Upper lobe of left lung (tissue), 6 donors: ENCODE data around the gene CRYBG1. TPM values are rescaled to one million over a fixed set of nuclear protein-coding genes. Genes with fewer than 3 reads are reported as not detected.
A peak's percentile ranks its signal among the peaks of the same experiment; 100 is the strongest.

Source experiments
- ATAC-seq, 2 donors: fragments of 200-7000 bp; cut with Tn5 transposase; one replicate each; pipeline ENCODE4 v1.9.1; 2022; ENCODE audit warnings: mild to moderate bottlenecking in 2 of 2, moderate library complexity in 2 of 2; ENCODE audit not compliant: low FRiP score in 2 of 2
- DNase-seq, 2 donors: peaks; one replicate each; pipeline ENCODE4 v3.0.0-alpha.2; 2019 to 2020
- H3K27ac ChIP-seq, 4 donors: fragments of 200-600 bp; sonication (generic); one replicate each; pipeline ENCODE4 v1.5.1; 2016 to 2019
- H3K27me3 ChIP-seq, 4 donors: fragments of 200-600 bp; sonication (generic); one replicate each; pipeline ENCODE4 v1.5.1; 2017 to 2019
- H3K36me3 ChIP-seq, 4 donors: fragments of 200-600 bp; sonication (generic); one replicate each; pipeline ENCODE4 v1.5.1; 2016 to 2019
- H3K4me1 ChIP-seq, 4 donors: fragments of 200-600 bp; sonication (generic); one replicate each; pipeline ENCODE4 v1.5.1; 2018 to 2019
- H3K4me3 ChIP-seq, 4 donors: fragments of 200-600 bp; sonication (generic); one replicate each; pipeline ENCODE4 v1.5.1; 2017 to 2019; ENCODE audit warnings: mild to moderate bottlenecking in 2 of 4, moderate library complexity in 1 of 4
- H3K9me3 ChIP-seq, 4 donors: fragments of 200-600 bp; sonication (generic); one replicate each; pipeline ENCODE4 v1.5.1; 2018 to 2019
- EP300 ChIP-seq, 4 donors: sonication (generic); formaldehyde crosslinking; IDR thresholded peaks; one replicate each; pipeline ENCODE4 v1.5.1; 2017; ENCODE audit warnings: antibody characterized with exemption in 4 of 4, control low read depth in 2 of 4
- POLR2A ChIP-seq, 4 donors: fragments of 450-650 bp; IDR thresholded peaks; one replicate each; pipeline ENCODE4 v1.5.1; 2016 to 2017; ENCODE audit warnings: antibody characterized with exemption in 4 of 4, mild to moderate bottlenecking in 2 of 4
- POLR2AphosphoS5 ChIP-seq, 2 donors: sonication (generic); formaldehyde crosslinking; IDR thresholded peaks; one replicate each; pipeline ENCODE4 v1.5.1; 2017; ENCODE audit warnings: antibody characterized with exemption in 2 of 2
- WGBS, 2 donors: methylation state at CpG; one replicate each; pipeline ENCODE4 v1.1.5; 2017 to 2018; 5-methylcytosine and 5-hydroxymethylcytosine counted together
- total RNA-seq, 6 donors: library from RNA; depleted of rRNA in 4 of 6; stranded (reverse); fragments of >200 nt in 4 of 6; gene quantifications; one replicate each; pipeline versions ENCODE4 v1.1.0 to v1.2.1, GENCODE V29; 2016 to 2021
- TF ChIP-seq, protein P1 (sequence below), 6 experiments: fragments of 450-650 bp in 4 of 6; fragments of 200-600 bp in 2 of 6; sonication (generic) in 2 of 6; IDR thresholded peaks; one replicate each; pipeline ENCODE4 v1.5.1; 2016 to 2019; ENCODE audit warnings: antibody characterized with exemption in 6 of 6
- donor health status: DM: no; HTN: no; CAD: no; lungs with moderate emphysema.
- donor health status: DM: no; HTN: yes; CAD: no; lungs with severe emphysema.

The CRYBG1 gene
- total RNA-seq, 6 donors from 2014 or later: 17.8 to 35.1 (median 25.5) TPM

DNA sequence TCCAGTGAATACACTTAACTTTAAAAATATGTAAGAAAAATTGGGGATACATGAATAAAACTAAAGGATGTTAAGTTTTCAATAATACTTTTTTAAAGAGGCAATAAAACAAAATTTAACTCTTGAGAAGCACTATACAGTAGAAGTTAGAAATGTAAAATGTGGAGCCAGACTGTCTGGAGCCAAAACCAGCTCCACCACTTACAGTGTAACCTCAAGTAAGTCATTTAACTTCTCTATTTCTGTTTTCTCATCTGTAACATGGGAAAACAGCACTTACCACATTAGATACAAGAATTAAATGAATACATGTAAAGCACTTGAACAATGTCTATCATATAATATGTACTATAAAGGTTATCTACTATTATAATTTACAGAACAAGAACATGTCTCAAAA lies 41.7 kb upstream of the CRYBG1 start:
- peaks cover 1 to 34% (median 13%) of the 10 kb centered on the region in 4 donors for H3K4me1 ChIP-seq
- H3K9me3 ChIP-seq: no peaks in the 10 kb centered on the region
- peaks cover 0 to 17% (median 3%) of the 10 kb centered on the region in 4 donors for H3K36me3 ChIP-seq
- no peaks in the 10 kb centered on the region for H3K27me3 ChIP-seq
- ATAC-seq: no peak
- no peak overlapping the region for H3K27ac ChIP-seq
- TF ChIP-seq, protein P1, sequence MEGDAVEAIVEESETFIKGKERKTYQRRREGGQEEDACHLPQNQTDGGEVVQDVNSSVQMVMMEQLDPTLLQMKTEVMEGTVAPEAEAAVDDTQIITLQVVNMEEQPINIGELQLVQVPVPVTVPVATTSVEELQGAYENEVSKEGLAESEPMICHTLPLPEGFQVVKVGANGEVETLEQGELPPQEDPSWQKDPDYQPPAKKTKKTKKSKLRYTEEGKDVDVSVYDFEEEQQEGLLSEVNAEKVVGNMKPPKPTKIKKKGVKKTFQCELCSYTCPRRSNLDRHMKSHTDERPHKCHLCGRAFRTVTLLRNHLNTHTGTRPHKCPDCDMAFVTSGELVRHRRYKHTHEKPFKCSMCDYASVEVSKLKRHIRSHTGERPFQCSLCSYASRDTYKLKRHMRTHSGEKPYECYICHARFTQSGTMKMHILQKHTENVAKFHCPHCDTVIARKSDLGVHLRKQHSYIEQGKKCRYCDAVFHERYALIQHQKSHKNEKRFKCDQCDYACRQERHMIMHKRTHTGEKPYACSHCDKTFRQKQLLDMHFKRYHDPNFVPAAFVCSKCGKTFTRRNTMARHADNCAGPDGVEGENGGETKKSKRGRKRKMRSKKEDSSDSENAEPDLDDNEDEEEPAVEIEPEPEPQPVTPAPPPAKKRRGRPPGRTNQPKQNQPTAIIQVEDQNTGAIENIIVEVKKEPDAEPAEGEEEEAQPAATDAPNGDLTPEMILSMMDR (IDR thresholded peaks at IDR 0.05): no peak
- no peak for TF ChIP-seq POLR2AphosphoS5 (IDR thresholded peaks at IDR 0.05)
- TF ChIP-seq POLR2A (IDR thresholded peaks at IDR 0.05): no peak
- TF ChIP-seq EP300 (IDR thresholded peaks at IDR 0.05): no peak
- DNase-seq: no peak
- H3K4me3 ChIP-seq: no peak overlapping the region

DNA sequence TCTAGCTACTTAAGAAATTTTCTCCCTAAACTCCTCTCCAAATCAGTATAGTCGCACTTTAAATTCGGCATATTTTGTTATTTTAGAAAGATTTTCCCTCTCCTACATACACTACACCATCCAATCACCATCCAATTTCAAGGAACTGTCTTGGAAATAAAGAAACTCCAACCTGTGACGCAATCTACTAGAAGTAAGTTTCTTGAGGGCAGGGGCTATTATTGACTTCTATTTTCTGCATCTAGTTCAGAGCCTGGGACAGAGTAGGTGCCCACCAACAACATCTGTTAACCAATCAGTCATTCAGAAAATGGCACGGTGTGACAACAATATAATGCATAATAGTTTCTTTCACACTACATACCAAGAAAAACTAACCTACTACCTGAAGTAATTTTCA lies 38.6 kb upstream of the CRYBG1 start:
- TF ChIP-seq, protein P1 (IDR thresholded peaks at IDR 0.05): no peak
- no peak for TF ChIP-seq POLR2A (IDR thresholded peaks at IDR 0.05)
- DNase-seq (no peak), ATAC-seq (no peak)
- H3K27me3 ChIP-seq: no peaks in the 10 kb centered on the region
- no peaks in the 10 kb centered on the region for H3K9me3 ChIP-seq
- no peak overlapping the region for H3K4me3 ChIP-seq
- no peaks in the 10 kb centered on the region for H3K36me3 ChIP-seq
- H3K27ac ChIP-seq: no peak overlapping the region
- WGBS, 2 donors: 96 to 98% methylated on average over 4 of the region's 4 CpGs
- H3K4me1 ChIP-seq: peaks cover 10 to 45% (median 20%) of the 10 kb centered on the region in 4 donors

DNA sequence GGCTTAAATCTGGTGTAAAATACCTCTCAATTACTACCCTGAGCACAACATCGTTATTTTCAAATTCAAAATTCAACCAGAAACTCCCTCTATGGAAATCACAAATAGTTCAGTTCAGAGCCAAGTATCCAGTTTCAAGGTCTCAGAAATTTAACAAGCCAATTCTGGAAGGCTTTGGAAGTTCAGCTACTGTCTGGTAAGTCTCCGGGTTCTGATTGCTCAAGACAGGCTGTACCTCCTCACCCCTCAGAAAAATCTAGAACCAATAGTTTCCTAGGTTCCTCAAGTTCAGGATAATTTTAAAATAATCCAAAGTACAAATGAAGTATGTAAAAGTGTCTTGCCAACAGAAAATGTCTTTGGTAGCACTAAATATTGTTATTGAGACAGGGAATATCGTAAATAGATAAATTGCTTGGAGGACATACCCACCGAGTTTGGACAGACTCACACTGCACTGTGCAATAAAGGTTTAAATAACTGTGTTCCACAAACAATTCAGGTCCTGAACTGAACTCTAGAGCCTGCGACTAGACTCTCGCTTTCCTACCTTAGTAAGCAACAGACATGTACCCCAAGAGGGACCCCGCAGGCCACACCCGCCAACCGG lies 35.7 kb upstream of the CRYBG1 start:
- DNase-seq (no peak), ATAC-seq (no peak)
- Histone ChIP-seq H3K36me3 (no peaks in the 10 kb centered on the region), H3K4me3 (peak overlapping the region; percentile 71 to 92 (median 88)), H3K4me1 (peaks cover 10 to 34% (median 18%) of the 10 kb centered on the region in 4 donors), H3K27ac (peak overlapping the region; percentile 92 to 97 (median 94)), H3K27me3 (no peaks in the 10 kb centered on the region), H3K9me3 (no peaks in the 10 kb centered on the region)
- TF ChIP-seq, protein P1 (IDR thresholded peaks at IDR 0.05): no peak
- TF ChIP-seq EP300 (IDR thresholded peaks at IDR 0.05): no peak
- no peak for TF ChIP-seq POLR2AphosphoS5 (IDR thresholded peaks at IDR 0.05)
- 7% methylated on average over 9 of the region's 9 CpGs for WGBS, 2 donors

DNA sequence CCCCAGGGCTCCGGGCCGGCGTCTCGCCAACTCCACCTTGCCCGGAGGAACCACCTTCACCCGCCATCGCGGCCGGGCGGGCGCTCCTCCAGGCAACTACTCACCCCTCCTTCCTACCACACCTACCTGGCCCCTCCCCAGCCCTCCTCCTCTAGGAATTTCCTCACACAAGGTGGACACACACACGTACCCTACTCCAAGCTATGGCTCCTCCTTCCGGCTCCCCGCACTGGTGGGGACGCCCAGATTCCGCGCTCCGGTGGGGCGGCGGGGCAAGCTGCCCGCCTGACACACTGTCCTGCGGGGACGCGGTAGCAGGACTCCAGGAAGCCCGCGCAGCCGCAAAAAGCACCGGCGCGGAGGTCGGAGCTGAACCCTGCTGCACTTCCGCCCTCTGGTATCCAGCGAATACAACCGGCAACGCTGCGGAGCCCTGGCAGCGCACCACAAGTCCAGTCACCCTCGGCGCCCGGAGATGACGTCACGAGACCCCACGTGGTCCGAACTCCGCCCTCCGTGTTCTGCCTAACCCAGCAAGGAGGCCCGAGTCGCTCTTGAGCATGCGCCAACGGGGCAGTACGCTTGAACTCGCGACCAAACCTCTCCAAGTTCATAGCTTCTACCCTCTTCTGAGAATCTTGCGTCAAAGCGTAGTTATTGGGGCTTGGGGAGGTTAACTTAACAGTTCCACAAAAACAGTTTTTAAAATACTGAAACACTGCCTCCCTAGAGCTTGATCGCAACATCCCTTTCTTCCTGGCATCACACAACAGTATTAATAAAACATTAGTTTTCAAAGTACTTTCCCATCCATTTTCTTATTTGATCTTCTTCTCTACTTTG lies 35.0 kb upstream of the CRYBG1 start, which contains the start of gene ATG5:
ATG5 (minus strand) TSS at position 425 of the 843 bp plus-strand sequence. CDS start 9,552 bp downstream, outside the sequence.
- Histone ChIP-seq H3K27me3 (no peaks in the 10 kb centered on the region), H3K4me1 (peaks cover 10 to 34% (median 18%) of the 10 kb centered on the region in 4 donors), H3K4me3 (peak within 1 kb of the TSS; percentile 71 to 92 (median 88)), H3K9me3 (no peaks in the 10 kb centered on the region), H3K36me3 (no peaks in the 10 kb centered on the region), H3K27ac (peak within 1 kb of the TSS; percentile 92 to 97 (median 94))
- DNase-seq (peak; percentile 99 to 100), ATAC-seq (peak; percentile 98)
- WGBS, 2 donors: 2% methylated on average over 23 to 34 of the region's 56 CpGs
- TF ChIP-seq, protein P1 (IDR thresholded peaks at IDR 0.05): peak in 2 of 6 experiments; percentile 29 to 41
- TF ChIP-seq POLR2A (IDR thresholded peaks at IDR 0.05) (peak in 3 of 4 donors; percentile 46 to 90 (median 73)), POLR2AphosphoS5 (IDR thresholded peaks at IDR 0.05) (peak; percentile 91 to 94), EP300 (IDR thresholded peaks at IDR 0.05) (peak in 1 of 4 donors; percentile 23)
